K562 (cell line): ENCODE measurements around the gene HGFAC.

Source experiments
- ATF3 ChIP-seq, 2 experiments: fragments of 450-650 bp in 1 of 2; sonication (generic) in 1 of 2; formaldehyde crosslinking in 1 of 2; IDR thresholded peaks in 1 of 2; conservative IDR thresholded peaks in 1 of 2; 2 replicates each; pipeline versions ENCODE4 v1.6.1 to v1.8.1; 2016 to 2023; ENCODE audit warnings: mild to moderate bottlenecking in 2 of 2, moderate library complexity in 2 of 2, inconsistent platforms in 1 of 2, missing genetic modification reagents in 1 of 2
- C11orf30 ChIP-seq: fragments of 450-650 bp; IDR thresholded peaks from 2 replicates; pipeline ENCODE4 v1.6.1; 2016; ENCODE audit warnings: low read depth, mild to moderate bottlenecking
- CTCF ChIP-seq, 3 experiments: IDR thresholded peaks in 2 of 3; conservative IDR thresholded peaks in 1 of 3; 2 replicates each; pipeline ENCODE4 v1.5.1; 2011 to 2012; ENCODE audit warnings: low read length in 3 of 3, mild to moderate bottlenecking in 3 of 3, control low read depth in 2 of 3, improper control_type of control experiment in 1 of 3, inconsistent platforms in 1 of 3, low read depth in 1 of 3, mixed read lengths in 1 of 3, moderate library complexity in 1 of 3; ENCODE audit not compliant: insufficient read depth in 2 of 3
- EZH2 ChIP-seq: IDR thresholded peaks from 2 replicates; pipeline ENCODE4 v1.6.1; 2012; ENCODE audit warnings: low read depth, mild to moderate bottlenecking, inconsistent platforms, low read length, borderline replicate concordance
- HDAC6 ChIP-seq: IDR thresholded peaks from 2 replicates; pipeline ENCODE4 v1.6.1; 2012; ENCODE audit warnings: low read depth, mild to moderate bottlenecking, control low read depth, inconsistent platforms, low read length, moderate library complexity
- OTX1 ChIP-seq: fragments of 450-650 bp; formaldehyde crosslinking; IDR thresholded peaks from 2 replicates; pipeline ENCODE4 v1.4.0; 2022; ENCODE audit warnings: mild to moderate bottlenecking
- POU5F1 ChIP-seq: fragments of 150-350 bp; IDR thresholded peaks from 2 replicates; pipeline ENCODE4 v1.6.1; 2014; ENCODE audit warnings: borderline replicate concordance, low read length, low read depth, mild to moderate bottlenecking; ENCODE audit not compliant: partially characterized antibody
- RAD21 ChIP-seq, 2 experiments: fragments of 250-450 bp in 1 of 2; fragments of 450-650 bp in 1 of 2; sonication (Bioruptor Pico) in 1 of 2; formaldehyde crosslinking in 1 of 2; IDR thresholded peaks in 1 of 2; conservative IDR thresholded peaks in 1 of 2; 2 replicates each; pipeline versions ENCODE4 v1.4.0 to v1.8.0; 2020 to 2022; ENCODE audit warnings: mild to moderate bottlenecking in 2 of 2, moderate library complexity in 1 of 2
- TRIM24 ChIP-seq, 2 experiments: fragments of 450-650 bp; IDR thresholded peaks; 2 replicates each; pipeline ENCODE4 v1.6.1; 2016
- ZNF79 ChIP-seq: fragments of 250-450 bp; sonication (Bioruptor Pico); IDR thresholded peaks from 2 replicates; pipeline ENCODE4 v1.4.0; 2020; ENCODE audit warnings: low read depth, mild to moderate bottlenecking, moderate library complexity

GRCh38 chr4:3416270-3416669 is 25.5 kb upstream of the HGFAC start:
- no peak for TF ChIP-seq EZH2
- TF ChIP-seq POU5F1: no peak
- TF ChIP-seq OTX1: no peak
- no peak for TF ChIP-seq RAD21 (CRISPR knock-in tag; conservative IDR thresholded peaks at IDR 0.05 in 1 of 2, IDR thresholded peaks at IDR 0.05 in 1 of 2)
- no peak for TF ChIP-seq C11orf30
- TF ChIP-seq CTCF (IDR thresholded peaks at IDR 0.05 in 2 of 3, conservative IDR thresholded peaks at IDR 0.05 in 1 of 3; ENCODE audit: insufficient read depth in 2 of 3, low read depth in 1 of 3, low read length in 3 of 3): no peak
- no peak for TF ChIP-seq ZNF79 (CRISPR knock-in tag)
- TF ChIP-seq TRIM24 (IDR thresholded peaks at IDR 0.05): no peak
- TF ChIP-seq ATF3 (IDR thresholded peaks at IDR 0.05): no peak
- no peak for TF ChIP-seq ATF3 (CRISPR knock-in tag; conservative IDR thresholded peaks at IDR 0.05)
- no peak for TF ChIP-seq HDAC6
